Endothelial cell of umbilical vein (primary cell): ENCODE results near the gene GPR87. TPM values are rescaled to one million over a fixed set of nuclear protein-coding genes. Genes with fewer than 3 reads are reported as not detected.

Source experiments
- BruUV-seq: library from RNA; stranded (reverse); fragments of 400-500 nt; replicated peaks from 2 replicates; lab custom pipeline; 2021; lab: Mats Ljungman, UMichigan
- CTCF ChIA-PET: fragments of 300-600, 350-600 bp; sonication (Branson Sonifier 250); formaldehyde crosslinking; loops from one replicate; lab custom pipeline; 2021; ENCODE audit warnings: antibody characterized with exemption, inconsistent platforms; lab: Charles Lee
- POLR2A ChIA-PET: fragments of 300-600, 350-600 bp; sonication (Branson Sonifier 250); formaldehyde crosslinking; loops from one replicate; lab custom pipeline; 2021; ENCODE audit warnings: antibody characterized with exemption, inconsistent platforms; lab: Charles Lee
- DNase-seq: peaks from one replicate; pipeline ENCODE4 v3.0.0-alpha.2; 2011; ENCODE audit warnings: low read depth, low spot score
- FAIRE-seq: peaks from 2 replicates; lab custom pipeline; 2011; peaks lifted over from hg19 to GRCh38; lab: Jason Lieb, UNC
- H2AFZ ChIP-seq: 2 replicates; pipeline ENCODE4 v1.6.0; 2012; ENCODE audit warnings: low read depth, low read length, control low read depth, inconsistent platforms
- H3K27ac ChIP-seq: 2 replicates; pipeline ENCODE4 v1.5.1; 2011; ENCODE audit warnings: low read depth, mild to moderate bottlenecking, control low read depth, low read length, moderate library complexity; ENCODE audit not compliant: insufficient read depth
- H3K27me3 ChIP-seq, 2 experiments: 2 replicates each; pipeline versions ENCODE4 v1.6.0 to v1.6.1; 2011; ENCODE audit warnings: low read length in 2 of 2, mixed read lengths in 1 of 2; ENCODE audit not compliant: control insufficient read depth in 2 of 2, insufficient read depth in 2 of 2
- H3K36me3 ChIP-seq, 2 experiments: 2 replicates in 1 of 2; 3 replicates in 1 of 2; pipeline ENCODE4 v1.5.1; 2011; ENCODE audit warnings: low read length in 2 of 2, mild to moderate bottlenecking in 1 of 2, moderate library complexity in 1 of 2; ENCODE audit not compliant: control insufficient read depth in 2 of 2, insufficient read depth in 2 of 2; ENCODE audit errors: extremely low read depth in 1 of 2
- H3K4me1 ChIP-seq: 3 replicates; pipeline ENCODE4 v1.5.1; 2011; ENCODE audit warnings: mild to moderate bottlenecking, low read length; ENCODE audit not compliant: control insufficient read depth, insufficient read depth; ENCODE audit errors: extremely low read depth
- H3K4me2 ChIP-seq: 2 replicates; pipeline ENCODE4 v1.6.1; 2011; ENCODE audit warnings: low read length, control low read depth, mixed read lengths; ENCODE audit not compliant: insufficient read depth
- H3K4me3 ChIP-seq, 3 experiments: fragments of 200-600 bp in 1 of 3; sonication (generic), shearing (Covaris generic) in 1 of 3; replicated peaks in 1 of 3; 2 replicates each; pipeline ENCODE4 v1.5.1; 2011 to 2016; ENCODE audit warnings: control low read depth in 3 of 3, low read length in 3 of 3, mild to moderate bottlenecking in 2 of 3, inconsistent platforms in 1 of 3, low read depth in 1 of 3, moderate library complexity in 1 of 3; ENCODE audit not compliant: insufficient read depth in 1 of 3
- H3K79me2 ChIP-seq: 2 replicates; pipeline ENCODE4 v1.6.0; 2012; ENCODE audit warnings: low read length, inconsistent platforms; ENCODE audit not compliant: control insufficient read depth, insufficient read depth
- H3K9ac ChIP-seq: replicated peaks from 2 replicates; pipeline ENCODE3; 2011; ENCODE audit warnings: low read length, control low read depth; ENCODE audit not compliant: insufficient read depth; ENCODE audit errors: extremely low read depth
- H3K9me1 ChIP-seq: replicated peaks from 3 replicates; pipeline ENCODE4 v1.6.0; 2011; ENCODE audit warnings: mild to moderate bottlenecking, low read length; ENCODE audit not compliant: control insufficient read depth, insufficient read depth; ENCODE audit errors: extremely low read depth
- H3K9me3 ChIP-seq: replicated peaks from 2 replicates; pipeline ENCODE4 v1.5.1; 2012; ENCODE audit warnings: low read length, inconsistent platforms; ENCODE audit not compliant: control insufficient read depth, insufficient read depth
- H4K20me1 ChIP-seq: replicated peaks from 2 replicates; pipeline ENCODE3; 2011; ENCODE audit warnings: mild to moderate bottlenecking, low read length; ENCODE audit not compliant: control insufficient read depth, insufficient read depth; ENCODE audit errors: extremely low read depth
- CTCF ChIP-seq, 2 donors: IDR thresholded peaks; 1 replicate in 1 of 2; 2 replicates in 1 of 2; pipeline ENCODE4 v1.5.1; 2011; ENCODE audit warnings: low read length in 2 of 2, mild to moderate bottlenecking in 2 of 2, moderate library complexity in 2 of 2, control low read depth in 1 of 2, inconsistent platforms in 1 of 2, low read depth in 1 of 2; ENCODE audit not compliant: insufficient read depth in 1 of 2; ENCODE audit errors: extremely low read depth in 1 of 2
- EZH2 ChIP-seq: IDR thresholded peaks from 2 replicates; pipeline ENCODE4 v1.6.1; 2012; ENCODE audit warnings: borderline replicate concordance, low read depth, mild to moderate bottlenecking, moderate library complexity, low read length, inconsistent platforms; ENCODE audit not compliant: severe bottlenecking
- FOS ChIP-seq: IDR thresholded peaks from 2 replicates; pipeline ENCODE4 v1.6.1; 2011; ENCODE audit warnings: mild to moderate bottlenecking, low read length, moderate library complexity, borderline replicate concordance; ENCODE audit not compliant: insufficient read depth
- GATA2 ChIP-seq: IDR thresholded peaks from 2 replicates; pipeline ENCODE4 v1.7.0; 2011; ENCODE audit warnings: low read depth, mild to moderate bottlenecking, moderate library complexity, mixed read lengths, low read length; ENCODE audit not compliant: insufficient read length, insufficient read depth
- JUN ChIP-seq: IDR thresholded peaks from 2 replicates; pipeline ENCODE4 v1.6.1; 2011; ENCODE audit warnings: borderline replicate concordance, low read depth; ENCODE audit not compliant: insufficient read length, insufficient read depth
- MAX ChIP-seq: IDR thresholded peaks from 2 replicates; pipeline ENCODE4 v1.6.1; 2011; ENCODE audit not compliant: insufficient read depth, insufficient read length
- MYC ChIP-seq: IDR thresholded peaks from one replicate; pipeline ENCODE4 v1.6.1; 2011; ENCODE audit warnings: mild to moderate bottlenecking, low read depth, low read length
- POLR2A ChIP-seq: IDR thresholded peaks from 2 replicates; pipeline ENCODE4 v1.6.1; 2012; ENCODE audit warnings: low read depth, mild to moderate bottlenecking, control low read depth, low read length
- POLR2AphosphoS5 ChIP-seq: IDR thresholded peaks from 2 replicates; pipeline ENCODE4 v1.6.1; 2012; ENCODE audit warnings: low read depth, mild to moderate bottlenecking, control low read depth, low read length, moderate library complexity; ENCODE audit not compliant: insufficient read depth
- dilution Hi-C: fragments of 300-500 bp; cut with MboI; formaldehyde crosslinking; loops from one replicate; pipeline ENCODE4 v1.15.0; 2019; ENCODE audit warnings: low sequenced_read_pairs; ENCODE audit not compliant: extremely low pct_ligation_motif_present
- intact Hi-C: fragments of 100-400 bp; cut with micrococcal nuclease; formaldehyde crosslinking; loops from one replicate; pipeline ENCODE4 v1.10.0; 2022
- polyA plus RNA-seq, 4 experiments: library from polyadenylated mRNA; depleted of rRNA in 3 of 4; stranded (reverse) in 3 of 4; unstranded in 1 of 4; fragments of >200 nt; gene quantifications; 2 replicates each; pipeline versions ENCODE4 v1.2.1 to v1.2.3, GENCODE V29; 2011 to 2012; ENCODE audit warnings: missing spikeins in 1 of 4
- total RNA-seq: library from RNA; stranded (reverse); gene quantifications from 2 replicates; pipeline ENCODE4 v1.2.3, GENCODE V29; 2021

GPR87 gene
- total and polyA plus RNA-seq, 2 donors (not counting 3 experiments of a cell fraction or from before 2014, with no cell fraction given) = not detected

GRCh38 chr3:151276687-151277042 is 40.0 kb downstream of the GPR87 start:
- no peak overlapping the region for H3K27ac ChIP-seq
- no peaks in the 10 kb centered on the region for H3K4me1 ChIP-seq
- POLR2A ChIA-PET = interaction anchor here (0.7 kb wide), 1 partner anchor 16 kb away, joined by 3 read pairs; no protein-coding TSS in a partner anchor
- H4K20me1 ChIP-seq = no peaks in the 10 kb centered on the region
- CTCF ChIA-PET = interaction anchor here (1.1 to 10.8 kb wide), 2 partner anchors 12 to 109 kb away, joined by 3 to 98 read pairs; no protein-coding TSS in a partner anchor
- TF ChIP-seq FOS (no peak), JUN (no peak), POLR2AphosphoS5 (no peak), MYC (no peak), POLR2A (no peak), EZH2 (no peak), MAX (no peak), CTCF (IDR thresholded peaks at IDR 0.05; ENCODE audit: extremely low read depth in 1 of 2, insufficient read depth in 1 of 2, low read depth in 1 of 2, low read length in 2 of 2) (no peak), GATA2 (no peak)
- no peak overlapping the region for H3K4me3 ChIP-seq
- no peaks in the 10 kb centered on the region for H3K79me2 ChIP-seq
- no peak for DNase-seq
- no peak for FAIRE-seq
- H3K9ac ChIP-seq = no peak overlapping the region
- H3K9me3 ChIP-seq = no peaks in the 10 kb centered on the region
- H3K36me3 ChIP-seq = no peaks in the 10 kb centered on the region
- dilution Hi-C loops (no loop called here), intact Hi-C loops (no loop called here)
- peaks cover 0 to 4% of the 10 kb centered on the region in 2 experiments for H3K27me3 ChIP-seq
- H3K9me1 ChIP-seq = no peaks in the 10 kb centered on the region
- H3K4me2 ChIP-seq = no peak overlapping the region
- no peak overlapping the region for H2AFZ ChIP-seq
- BruUV-seq = no TSS peak
